AG09319 (cell line): ENCODE results near the gene XPR1.

Experiments used
- DNase-seq: peaks from one replicate; pipeline ENCODE4 v3.0.0-alpha.2; 2010; ENCODE audit warnings: low read depth; ENCODE audit errors: extremely low read depth
- CTCF ChIP-seq: IDR thresholded peaks from 2 replicates; pipeline ENCODE4 v1.5.1; 2011; ENCODE audit warnings: low read depth, mild to moderate bottlenecking, inconsistent platforms, low read length, moderate library complexity

The XPR1 gene

GRCh38 chr1:180631766-180632325 is at the start of gene XPR1:
XPR1 (plus strand) TSS chr1:180632022; CDS start chr1:180632202, 180 bp downstream.
- TF ChIP-seq CTCF: peak; percentile 36
- peak; percentile 98 for DNase-seq

- no peak for DNase-seq
- no peak for TF ChIP-seq CTCF
Observed at GRCh38 chr1:180584869-180585268, 47.0 kb upstream of the XPR1 start.

- no peak for TF ChIP-seq CTCF
- DNase-seq: no peak
Observed at GRCh38 chr1:180585994-180586359, 45.8 kb upstream of the XPR1 start.

GRCh38 chr1:180586671-180587155 is 45.1 kb upstream of the XPR1 start:
- no peak for TF ChIP-seq CTCF
- DNase-seq: no peak

- DNase-seq: no peak
- TF ChIP-seq CTCF: no peak
Observed at GRCh38 chr1:180588121-180588520, 43.7 kb upstream of the XPR1 start.

GRCh38 chr1:180590889-180591288 is 40.9 kb upstream of the XPR1 start:
- TF ChIP-seq CTCF: no peak
- no peak for DNase-seq

- no peak for TF ChIP-seq CTCF
- DNase-seq: no peak
Observed at GRCh38 chr1:180593382-180593781, 38.4 kb upstream of the XPR1 start.
